IPS-NIHi7 (cell line): ENCODE results near the gene CIC.
A peak's percentile ranks its signal among the peaks of the same experiment; 100 is the strongest.

ENCODE experiments used
- DNase-seq: peaks from one replicate; pipeline ENCODE4 v3.0.0; 2012; ENCODE audit warnings: mixed read lengths; ENCODE audit errors: extremely low spot score

CIC gene

GRCh38 chr19:42288881-42289555 lies 20.0 kb downstream of the CIC start:
- DNase-seq, result no peak

- no peak for DNase-seq
Measured at GRCh38 chr19:42289556-42290041, 20.5 kb downstream of the CIC start.

- no peak for DNase-seq
Measured at GRCh38 chr19:42290136-42290522, 21.1 kb downstream of the CIC start.

GRCh38 chr19:42290523-42291434 lies 21.7 kb downstream of the CIC start:
- no peak for DNase-seq

- peak; percentile 44 for DNase-seq
Measured at GRCh38 chr19:42291435-42291810, 22.4 kb downstream of the CIC start.

GRCh38 chr19:42292042-42292960 lies 23.2 kb downstream of the CIC start:
- DNase-seq, result no peak

- no peak for DNase-seq
Measured at GRCh38 chr19:42292963-42293362, 23.9 kb downstream of the CIC start.

- no peak for DNase-seq
Measured at GRCh38 chr19:42293540-42293939, 24.5 kb downstream of the CIC start.

- DNase-seq, result no peak
Measured at GRCh38 chr19:42293948-42294347, 24.9 kb downstream of the CIC start.

GRCh38 chr19:42294471-42295137 lies 25.6 kb downstream of the CIC start:
- DNase-seq, result no peak

GRCh38 chr19:42295342-42295741 lies 26.3 kb downstream of the CIC start:
- DNase-seq, result no peak

GRCh38 chr19:42295831-42296525 lies 26.9 kb downstream of the CIC start:
- peak; percentile 87 for DNase-seq

GRCh38 chr19:42297039-42297438 lies 28.0 kb downstream of the CIC start:
- DNase-seq, result no peak

- no peak for DNase-seq
Measured at GRCh38 chr19:42301646-42302203, 32.7 kb downstream of the CIC start, which contains the start of gene PRR19. Gene PRR19, plus strand, starts transcription at chr19:42302132. Its CDS starts 7,453 bp downstream, at chr19:42309585.

GRCh38 chr19:42303101-42303464 lies 34.0 kb downstream of the CIC start:
- no peak for DNase-seq

GRCh38 chr19:42303876-42304275 lies 34.8 kb downstream of the CIC start:
- DNase-seq, result no peak

- peak; percentile 66 for DNase-seq
Measured at GRCh38 chr19:42306646-42307045, 37.6 kb downstream of the CIC start.

- DNase-seq, result no peak
Measured at GRCh38 chr19:42309686-42310085, 40.6 kb downstream of the CIC start.

- peak; percentile 48 for DNase-seq
Measured at GRCh38 chr19:42311657-42312056, 42.6 kb downstream of the CIC start.

GRCh38 chr19:42312370-42312769 lies 43.3 kb downstream of the CIC start:
- DNase-seq, result no peak
